ENCODE data around the gene GTPBP2. TPM values are rescaled to one million over a fixed set of nuclear protein-coding genes. Genes with fewer than 3 reads are reported as not detected.

GTPBP2 gene
- total RNA-seq, 1 experiment from 2014 or later, result 277 TPM

DNA sequence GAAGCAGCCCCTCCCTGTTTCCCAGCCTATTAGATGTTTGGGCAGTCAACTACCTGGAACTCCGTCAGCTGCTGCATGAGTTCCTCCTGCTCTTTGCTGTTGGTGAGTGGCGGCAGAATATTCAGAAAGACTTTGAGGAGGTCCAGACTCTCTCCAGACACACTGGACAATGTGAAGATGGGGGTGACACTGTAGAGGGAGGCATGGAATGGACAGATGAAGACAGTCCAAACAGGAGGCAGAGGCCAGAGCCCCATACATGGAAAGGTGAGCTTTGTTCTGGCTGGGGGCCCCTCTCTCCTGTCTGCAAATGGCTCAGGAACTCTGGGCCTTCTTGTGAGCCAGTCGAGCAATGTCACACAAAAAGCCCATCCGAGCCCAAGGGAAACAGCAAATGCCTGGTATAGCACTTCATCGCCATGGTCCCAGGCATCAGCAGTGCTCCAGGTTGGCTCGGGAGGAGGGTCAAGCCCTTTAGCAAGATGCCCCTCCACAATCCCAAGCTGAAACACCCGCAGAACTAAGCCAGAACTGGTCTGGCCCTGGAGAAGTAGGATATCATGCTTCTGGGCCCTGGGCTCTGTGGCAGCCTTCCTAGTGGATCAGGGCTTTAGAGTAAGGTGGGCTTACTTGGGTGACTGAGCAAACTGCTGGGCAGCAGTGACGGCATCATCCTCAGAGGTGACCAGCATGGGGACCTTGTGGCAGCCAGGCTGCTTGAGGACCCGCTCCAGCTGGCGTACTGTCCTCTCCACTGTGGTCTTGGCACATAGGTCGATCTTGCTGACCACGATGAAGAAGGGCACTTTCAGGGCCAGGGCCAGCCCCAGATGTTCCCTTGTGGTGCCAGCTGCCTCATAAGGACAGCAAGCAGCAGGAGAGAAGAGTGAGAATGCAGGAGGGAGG is 4.9 kb downstream of the GTPBP2 start:
- H3K4me1 Mint-ChIP-seq (ENCODE audit: insufficient read depth, unreplicated experiment), result peaks cover 34% of the 10 kb centered on the region
- no peak for DNase-seq (ENCODE audit: unreplicated experiment)
- peaks cover 49% of the 10 kb centered on the region for H3K36me3 Mint-ChIP-seq (ENCODE audit: insufficient read depth, unreplicated experiment)
- no peaks in the 10 kb centered on the region for H3K9me3 Mint-ChIP-seq (ENCODE audit: unreplicated experiment)
- no peak overlapping the region for H3K4me3 Mint-ChIP-seq (ENCODE audit: unreplicated experiment)
- CTCF ChIA-PET, result interaction anchor here (1.6 to 2.2 kb wide), 2 partner anchors 13 to 16 kb away, joined by 6 read pairs; no protein-coding TSS in a partner anchor
- peak overlapping the region; percentile 51 for H3K27ac Mint-ChIP-seq (ENCODE audit: low read depth, unreplicated experiment)
- intact Hi-C loops (cut with micrococcal nuclease), result no loop called here
- TF ChIP-seq, protein P1, sequence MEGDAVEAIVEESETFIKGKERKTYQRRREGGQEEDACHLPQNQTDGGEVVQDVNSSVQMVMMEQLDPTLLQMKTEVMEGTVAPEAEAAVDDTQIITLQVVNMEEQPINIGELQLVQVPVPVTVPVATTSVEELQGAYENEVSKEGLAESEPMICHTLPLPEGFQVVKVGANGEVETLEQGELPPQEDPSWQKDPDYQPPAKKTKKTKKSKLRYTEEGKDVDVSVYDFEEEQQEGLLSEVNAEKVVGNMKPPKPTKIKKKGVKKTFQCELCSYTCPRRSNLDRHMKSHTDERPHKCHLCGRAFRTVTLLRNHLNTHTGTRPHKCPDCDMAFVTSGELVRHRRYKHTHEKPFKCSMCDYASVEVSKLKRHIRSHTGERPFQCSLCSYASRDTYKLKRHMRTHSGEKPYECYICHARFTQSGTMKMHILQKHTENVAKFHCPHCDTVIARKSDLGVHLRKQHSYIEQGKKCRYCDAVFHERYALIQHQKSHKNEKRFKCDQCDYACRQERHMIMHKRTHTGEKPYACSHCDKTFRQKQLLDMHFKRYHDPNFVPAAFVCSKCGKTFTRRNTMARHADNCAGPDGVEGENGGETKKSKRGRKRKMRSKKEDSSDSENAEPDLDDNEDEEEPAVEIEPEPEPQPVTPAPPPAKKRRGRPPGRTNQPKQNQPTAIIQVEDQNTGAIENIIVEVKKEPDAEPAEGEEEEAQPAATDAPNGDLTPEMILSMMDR (IDR thresholded peaks at IDR 0.05; ENCODE audit: unreplicated experiment), result no peak
- POLR2A ChIA-PET, result interaction anchor here (0.7 to 1.2 kb wide), 3 partner anchors 11 to 370 kb away, joined by 3 to 5 read pairs (median 3); no protein-coding TSS in a partner anchor
- no peaks in the 10 kb centered on the region for H3K27me3 Mint-ChIP-seq (ENCODE audit: insufficient read depth, unreplicated experiment)
- BruUV-seq (replicated peaks), result no TSS peak

DNA sequence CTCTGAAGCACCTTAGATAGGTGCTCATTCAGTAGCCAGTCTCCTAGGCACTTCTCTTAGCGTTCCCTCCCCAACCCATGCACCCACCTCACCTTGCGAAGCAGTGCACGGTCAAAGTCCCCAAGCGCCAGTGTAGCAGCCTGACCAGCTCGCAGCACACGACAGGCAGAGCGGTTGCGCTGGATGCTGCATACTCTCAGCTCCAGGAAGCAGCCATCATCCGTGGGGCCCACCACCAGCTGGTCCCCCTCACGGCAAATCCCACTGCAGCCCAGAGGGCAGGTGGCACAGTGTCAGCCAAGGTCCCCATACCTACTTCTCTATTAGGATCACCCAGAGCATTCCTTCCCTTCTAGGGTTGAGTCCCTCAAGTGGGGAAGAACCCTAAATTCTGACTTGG is 6.5 kb downstream of the GTPBP2 start:
- no peaks in the 10 kb centered on the region for H3K9me3 Mint-ChIP-seq (ENCODE audit: unreplicated experiment)
- no peaks in the 10 kb centered on the region for H3K27me3 Mint-ChIP-seq (ENCODE audit: insufficient read depth, unreplicated experiment)
- BruUV-seq (replicated peaks), result no TSS peak
- TF ChIP-seq, protein P1 (IDR thresholded peaks at IDR 0.05; ENCODE audit: unreplicated experiment), result no peak
- ChIA-PET CTCF (interaction anchor here (0.6 kb wide), 1 partner anchor 13 kb away, joined by 4 read pairs; no protein-coding TSS in a partner anchor), POLR2A (interaction anchor here (0.6 to 1.9 kb wide), 3 partner anchors 13 to 291 kb away, joined by 3 to 7 read pairs (median 3); partner anchors contain the start of gene MAD2L1BP)
- peak overlapping the region; percentile 29 for H3K27ac Mint-ChIP-seq (ENCODE audit: low read depth, unreplicated experiment)
- H3K4me3 Mint-ChIP-seq (ENCODE audit: unreplicated experiment), result no peak overlapping the region
- intact Hi-C loops (cut with micrococcal nuclease), result no loop called here
- no peak for DNase-seq (ENCODE audit: unreplicated experiment)
- H3K4me1 Mint-ChIP-seq (ENCODE audit: insufficient read depth, unreplicated experiment), result peaks cover 30% of the 10 kb centered on the region
- H3K36me3 Mint-ChIP-seq (ENCODE audit: insufficient read depth, unreplicated experiment), result peaks cover 59% of the 10 kb centered on the region

DNA sequence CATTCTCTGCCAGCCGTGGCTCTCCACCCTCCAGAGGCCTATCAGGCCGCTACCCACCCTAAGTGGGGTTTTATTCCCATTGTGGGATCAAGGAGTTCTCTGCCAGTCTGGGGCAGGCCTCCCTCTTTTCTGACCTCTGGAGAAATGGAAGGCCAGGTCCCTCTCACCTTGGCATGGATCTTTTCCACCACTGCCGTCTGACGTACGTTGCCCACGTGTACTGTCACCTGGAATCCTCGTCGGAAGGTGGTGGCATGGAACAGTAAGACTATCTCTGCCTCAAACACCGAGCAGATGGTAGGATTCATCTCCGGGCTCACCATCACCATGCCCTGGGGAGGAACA is 7.3 kb downstream of the GTPBP2 start:
- H3K27ac Mint-ChIP-seq (ENCODE audit: low read depth, unreplicated experiment), result peak overlapping the region; percentile 29
- H3K4me3 Mint-ChIP-seq (ENCODE audit: unreplicated experiment), result no peak overlapping the region
- peaks cover 23% of the 10 kb centered on the region for H3K4me1 Mint-ChIP-seq (ENCODE audit: insufficient read depth, unreplicated experiment)
- no peaks in the 10 kb centered on the region for H3K9me3 Mint-ChIP-seq (ENCODE audit: unreplicated experiment)
- no peak for DNase-seq (ENCODE audit: unreplicated experiment)
- intact Hi-C loops (cut with micrococcal nuclease), result no loop called here
- BruUV-seq (replicated peaks), result no TSS peak
- no peaks in the 10 kb centered on the region for H3K27me3 Mint-ChIP-seq (ENCODE audit: insufficient read depth, unreplicated experiment)
- peaks cover 62% of the 10 kb centered on the region for H3K36me3 Mint-ChIP-seq (ENCODE audit: insufficient read depth, unreplicated experiment)
- ChIA-PET CTCF (interaction anchor here (0.6 kb wide), 1 partner anchor 13 kb away, joined by 4 read pairs; no protein-coding TSS in a partner anchor), POLR2A (interaction anchor here (0.6 to 1.9 kb wide), 3 partner anchors 14 to 180 kb away, joined by 3 to 7 read pairs (median 3); partner anchors contain the start of gene MAD2L1BP)
- TF ChIP-seq, protein P1 (IDR thresholded peaks at IDR 0.05; ENCODE audit: unreplicated experiment), result no peak

DNA sequence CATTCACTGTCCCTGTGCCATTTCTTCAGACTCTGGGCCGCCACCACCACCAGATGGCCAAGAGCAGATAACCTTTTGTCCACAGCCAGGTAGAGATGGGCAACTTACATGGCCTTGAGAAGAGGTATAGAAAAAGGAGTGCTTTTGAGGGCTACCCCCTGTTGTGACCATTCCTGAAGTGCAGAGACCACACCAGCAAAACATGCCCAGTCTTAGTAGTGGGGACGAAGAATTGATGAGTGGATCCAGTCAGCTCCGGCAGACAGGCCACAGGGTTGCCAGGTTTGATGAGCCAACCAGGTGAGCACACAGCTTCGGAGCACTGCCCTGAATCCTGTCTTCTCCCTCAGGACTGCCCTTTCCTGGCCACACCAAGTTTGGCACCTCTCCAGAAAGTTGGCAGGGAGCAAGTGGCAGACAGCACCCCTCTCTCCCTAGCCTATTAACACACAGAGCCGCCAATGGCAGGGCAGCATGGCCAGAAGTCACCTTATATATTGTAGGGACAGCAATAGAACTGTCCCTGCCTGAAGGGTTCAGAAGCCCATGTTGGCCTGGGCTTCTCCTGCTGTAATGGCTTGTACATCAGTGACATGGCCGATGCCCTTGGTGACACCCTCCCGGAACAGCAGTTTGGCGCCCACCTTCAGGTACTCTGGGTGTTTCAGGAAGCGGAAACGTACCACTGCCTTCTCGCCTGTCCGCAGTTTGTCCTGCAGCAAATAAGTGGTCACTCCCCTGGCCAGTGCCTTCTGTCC is 7.8 kb downstream of the GTPBP2 start:
- intact Hi-C loops (cut with micrococcal nuclease), result no loop called here
- no peaks in the 10 kb centered on the region for H3K27me3 Mint-ChIP-seq (ENCODE audit: insufficient read depth, unreplicated experiment)
- H3K36me3 Mint-ChIP-seq (ENCODE audit: insufficient read depth, unreplicated experiment), result peaks cover 67% of the 10 kb centered on the region
- POLR2A ChIA-PET, result interaction anchor here (0.6 to 9.8 kb wide), 5 partner anchors 8 to 439 kb away, joined by 3 to 49 read pairs (median 4); partner anchors contain the start of genes GTPBP2 and MAD2L1BP
- no peak overlapping the region for H3K4me3 Mint-ChIP-seq (ENCODE audit: unreplicated experiment)
- CTCF ChIA-PET, result no interaction called here
- BruUV-seq (replicated peaks), result TSS peak; percentile 1
- peaks cover 17% of the 10 kb centered on the region for H3K4me1 Mint-ChIP-seq (ENCODE audit: insufficient read depth, unreplicated experiment)
- TF ChIP-seq, protein P1 (IDR thresholded peaks at IDR 0.05; ENCODE audit: unreplicated experiment), result no peak
- no peak overlapping the region for H3K27ac Mint-ChIP-seq (ENCODE audit: low read depth, unreplicated experiment)
- no peaks in the 10 kb centered on the region for H3K9me3 Mint-ChIP-seq (ENCODE audit: unreplicated experiment)
- no peak for DNase-seq (ENCODE audit: unreplicated experiment)
